Measurements from ENCODE around the gene EEPD1.
"Not testable (repeated sequence)": the region's sequence is repeated elsewhere in the genome, so short reads cannot be mapped to it uniquely, and the experiment has no call there.

EEPD1 gene

DNA sequence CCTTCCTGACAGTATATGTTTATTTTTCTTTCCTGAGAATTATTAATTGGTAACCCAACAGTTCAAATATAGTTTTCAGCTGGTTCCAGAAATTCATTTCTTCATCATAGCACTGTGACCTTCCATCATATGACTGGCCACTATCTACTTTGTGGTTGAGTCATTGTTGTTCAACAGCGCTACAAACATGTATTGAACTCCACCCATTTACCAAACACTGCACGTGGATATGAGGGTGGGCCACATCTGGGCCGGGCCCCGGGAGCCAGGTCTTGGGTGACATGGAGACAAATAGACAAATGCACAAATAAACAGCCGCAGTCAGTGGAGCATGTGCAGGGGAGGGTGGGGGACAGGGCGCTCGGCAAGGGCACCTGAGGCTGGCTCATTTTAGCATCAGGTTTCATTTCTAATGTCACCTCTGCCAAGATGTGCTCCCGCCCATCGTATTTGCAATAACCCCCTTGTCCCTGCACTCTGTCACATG, 24.0 kb upstream of the EEPD1 start:
- no peak for DNase-seq

DNA sequence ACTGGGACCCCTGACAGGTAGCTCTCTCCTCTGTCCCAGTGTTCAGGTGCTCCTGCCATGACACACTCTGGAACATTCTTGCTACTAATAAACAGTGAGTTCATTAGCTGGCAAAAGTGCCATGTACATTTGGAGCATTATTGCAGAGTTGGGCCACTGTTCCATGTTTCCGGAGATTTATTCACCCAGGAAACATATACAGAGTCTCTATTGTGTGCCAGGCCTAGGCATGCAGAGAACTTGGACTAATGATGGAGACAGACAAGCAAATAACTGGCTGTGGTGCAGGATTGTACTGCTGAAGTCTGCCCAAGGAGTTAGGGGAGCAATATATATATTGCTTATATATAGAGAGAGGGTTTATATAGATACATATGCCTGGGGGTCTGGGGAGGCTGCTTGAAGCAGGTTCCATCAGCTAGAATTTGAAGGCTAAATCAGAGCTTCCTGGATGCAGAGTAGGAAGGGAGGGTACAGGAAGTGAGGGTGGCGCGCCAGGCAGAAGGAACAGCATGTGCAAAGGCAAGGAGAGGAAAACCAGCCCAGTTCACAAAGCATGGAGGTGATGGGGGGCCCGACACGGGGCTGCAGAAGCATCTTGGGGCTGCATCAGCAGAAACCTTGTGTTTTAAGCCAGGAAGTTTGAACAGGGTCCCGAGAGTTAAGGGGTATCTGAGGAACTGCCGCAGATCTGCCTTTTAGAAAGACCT, 22.7 kb upstream of the EEPD1 start:
- no peak for DNase-seq

DNA sequence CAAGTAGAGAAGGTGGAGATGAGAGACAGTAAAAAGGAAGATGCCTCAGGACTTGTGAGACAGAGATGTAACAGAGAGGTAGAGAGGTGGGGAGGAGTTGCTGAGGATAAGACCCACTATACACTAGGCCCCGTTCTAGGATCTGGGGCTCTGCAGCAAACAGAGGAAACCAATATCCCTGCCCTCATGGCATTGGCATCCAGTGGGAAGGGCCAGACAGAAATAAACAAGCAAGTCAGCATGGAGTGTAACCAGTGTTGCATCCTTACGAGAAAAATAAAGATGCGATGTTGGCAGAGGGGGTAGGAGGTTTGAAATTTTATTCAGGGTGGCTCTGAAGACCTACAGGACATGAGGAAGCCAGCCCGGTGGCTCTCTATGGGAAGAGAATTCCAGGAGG, 22.0 kb upstream of the EEPD1 start:
- DNase-seq: no peak

DNA sequence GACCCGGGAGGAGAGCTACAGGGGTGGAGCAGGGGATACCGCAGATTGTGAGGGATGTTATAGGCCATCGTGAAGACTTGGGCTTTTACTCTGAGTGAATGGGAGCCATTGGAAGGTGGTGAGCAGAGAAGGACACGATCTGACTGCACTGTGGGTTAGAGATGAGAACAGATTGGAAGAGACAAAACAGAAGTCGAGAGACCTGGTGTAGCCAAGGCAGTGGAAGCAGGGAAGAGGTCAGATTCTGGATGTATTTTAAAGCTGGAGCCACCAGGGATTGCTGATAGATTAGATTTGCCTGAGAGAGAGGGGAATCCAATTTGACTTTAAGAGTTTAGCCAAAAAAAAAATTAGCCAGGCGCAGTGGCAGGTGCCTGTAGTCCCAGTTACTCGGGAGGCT, 21.6 kb upstream of the EEPD1 start:
- peak; percentile 69 for DNase-seq

DNA sequence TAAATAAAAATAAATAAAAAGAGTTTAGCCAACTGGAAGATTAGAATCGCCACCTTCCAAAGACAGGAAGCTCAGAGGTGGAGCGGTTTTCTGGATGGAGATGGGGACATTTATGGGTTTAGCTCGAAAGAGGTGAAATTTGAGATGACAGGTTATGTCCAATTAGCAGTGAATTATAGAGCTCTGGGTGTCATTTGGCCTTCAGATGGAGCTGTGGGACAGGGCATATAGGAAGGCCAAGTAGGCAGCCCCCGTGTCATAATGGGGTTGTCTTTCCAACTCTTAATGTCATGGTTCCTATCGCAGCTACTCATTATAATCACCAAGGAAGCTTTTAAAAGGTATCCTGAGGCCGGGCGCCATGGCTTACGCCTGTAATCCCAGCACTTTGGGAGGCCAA, 21.0 kb upstream of the EEPD1 start:
- DNase-seq: peak; percentile 25

DNA sequence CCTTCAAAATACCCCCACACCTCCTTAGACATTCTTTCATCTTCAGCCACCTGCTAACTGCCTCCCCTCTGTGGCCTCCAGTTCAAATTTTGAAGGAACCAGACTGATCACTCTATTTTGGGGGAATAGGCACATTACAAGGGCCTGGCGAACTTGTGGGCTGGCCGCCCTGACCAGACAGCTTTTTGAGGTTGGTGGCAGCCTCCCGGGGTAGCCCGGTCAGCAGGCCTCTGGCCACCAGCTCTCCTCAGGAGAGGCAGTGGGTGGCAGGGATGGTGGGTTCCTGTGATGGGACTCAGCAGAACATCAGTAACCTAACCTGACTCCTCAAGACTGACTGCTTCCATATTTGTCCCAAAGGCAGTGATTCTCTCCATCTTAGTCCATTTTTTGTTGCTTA, 17.4 kb upstream of the EEPD1 start:
- DNase-seq: no peak

DNA sequence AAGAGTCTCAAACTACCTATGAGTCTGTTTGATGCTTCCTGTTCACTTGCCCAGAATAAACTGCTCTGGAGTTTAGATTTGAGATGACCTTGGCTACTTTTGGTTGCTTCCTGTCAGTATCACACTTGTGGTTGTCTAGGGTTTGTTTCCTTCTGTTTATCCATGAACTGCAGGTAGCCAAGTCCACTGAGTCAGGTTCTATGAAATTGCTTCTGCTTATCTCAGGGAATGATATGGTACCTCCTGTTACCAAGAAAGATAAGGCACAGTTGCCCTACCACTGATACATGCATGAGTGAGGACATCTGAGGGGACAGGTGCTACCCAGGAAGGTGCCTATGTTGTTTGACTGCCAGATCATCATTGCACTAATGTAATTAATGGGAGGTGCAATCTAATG, 15.8 kb upstream of the EEPD1 start:
- no peak for DNase-seq

DNA sequence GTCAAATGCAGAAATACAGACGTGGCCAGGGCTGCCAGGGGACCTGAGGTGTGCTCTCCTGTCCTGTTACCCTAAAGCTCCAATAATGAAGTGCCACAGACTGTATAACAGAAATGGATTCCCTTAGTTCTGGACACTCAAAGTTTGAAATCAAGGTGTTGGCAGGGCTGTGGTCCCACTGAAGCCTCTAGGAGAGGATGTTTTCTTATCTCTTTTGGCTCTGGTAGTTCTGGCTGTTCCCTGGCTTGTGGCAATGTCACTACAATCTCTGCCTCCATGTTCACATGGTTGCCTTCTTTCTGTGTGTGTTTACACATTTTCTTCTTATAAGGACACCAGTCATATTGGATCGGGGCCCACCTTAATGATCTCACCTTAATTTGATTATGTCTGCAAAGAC, 15.3 kb upstream of the EEPD1 start:
- DNase-seq: no peak

DNA sequence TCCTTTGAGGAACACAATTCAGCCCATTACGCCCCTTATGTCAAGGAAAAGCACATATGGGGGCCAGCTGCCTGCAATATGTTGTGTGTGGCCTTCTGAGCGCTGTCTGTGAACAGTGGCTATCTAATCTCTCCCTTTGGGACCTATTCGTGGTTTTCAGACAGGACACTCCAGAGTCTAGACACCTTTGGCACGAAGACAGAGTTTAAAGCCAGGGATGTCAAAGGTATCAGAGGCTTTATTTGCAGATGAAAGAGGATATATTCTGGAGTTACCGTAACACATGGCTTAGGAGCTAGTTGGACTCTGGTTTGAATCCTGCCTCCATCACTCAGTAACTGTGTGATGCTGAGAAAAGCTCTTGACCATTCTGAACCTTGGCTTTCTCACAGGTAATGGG, 14.8 kb upstream of the EEPD1 start:
- DNase-seq: peak; percentile 29

DNA sequence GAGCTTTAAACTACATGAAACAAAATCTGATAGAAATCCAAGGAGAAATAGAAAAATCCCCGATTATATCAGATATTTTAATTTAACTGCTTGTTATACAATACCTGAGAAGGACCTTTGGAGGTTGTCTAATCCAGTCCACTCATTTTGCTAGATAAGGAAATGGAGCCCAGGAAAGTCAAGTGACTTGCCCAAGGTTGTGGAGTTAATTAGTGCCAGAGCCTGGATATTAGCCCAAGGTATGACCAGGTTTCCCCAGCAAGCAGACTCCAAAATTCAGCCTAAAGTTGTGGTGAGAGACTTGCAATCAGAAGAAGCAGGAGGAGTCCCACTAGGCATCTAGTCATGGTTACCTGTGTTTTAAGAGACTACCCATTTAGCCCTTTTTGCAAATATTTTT, 11.7 kb upstream of the EEPD1 start:
- no peak for DNase-seq

DNA sequence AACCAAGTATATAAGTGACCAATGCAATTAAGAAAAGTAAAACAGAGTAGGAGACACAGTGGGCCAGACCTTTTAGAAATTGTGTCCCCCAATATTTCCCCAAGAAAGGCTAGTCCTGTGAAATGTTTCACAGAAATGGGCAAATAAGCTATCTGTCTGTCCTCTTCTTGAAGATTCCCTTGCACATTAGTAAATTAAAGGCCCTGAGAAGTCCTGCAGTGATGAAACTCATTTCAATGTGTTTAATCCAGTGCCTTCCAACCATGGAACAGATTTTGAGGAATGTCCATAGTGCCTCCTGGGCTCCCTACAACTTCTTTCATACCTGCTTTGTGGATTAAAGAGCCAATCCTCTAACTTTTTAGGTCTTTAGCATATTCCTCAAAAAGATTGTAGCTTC, 11.2 kb upstream of the EEPD1 start:
- no peak for DNase-seq

DNA sequence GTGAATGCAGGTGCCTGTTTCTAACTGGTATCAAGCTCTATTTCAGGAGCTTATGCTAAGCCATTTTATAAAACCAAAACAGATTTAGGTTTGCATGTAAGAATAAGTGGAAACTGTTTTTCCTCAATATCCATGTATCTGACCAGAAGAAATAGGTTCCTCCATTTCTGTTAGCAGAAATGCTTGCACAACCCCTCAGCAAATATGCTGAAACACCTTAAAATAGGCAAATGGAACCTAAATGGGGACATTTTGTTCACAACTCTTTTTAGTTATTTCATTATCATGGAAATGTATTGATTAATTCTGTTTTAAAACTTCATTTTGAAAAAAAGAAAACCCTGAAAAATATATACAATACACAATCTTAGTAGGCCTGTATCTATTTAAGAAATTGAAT, 8.9 kb upstream of the EEPD1 start:
- no peak for DNase-seq

DNA sequence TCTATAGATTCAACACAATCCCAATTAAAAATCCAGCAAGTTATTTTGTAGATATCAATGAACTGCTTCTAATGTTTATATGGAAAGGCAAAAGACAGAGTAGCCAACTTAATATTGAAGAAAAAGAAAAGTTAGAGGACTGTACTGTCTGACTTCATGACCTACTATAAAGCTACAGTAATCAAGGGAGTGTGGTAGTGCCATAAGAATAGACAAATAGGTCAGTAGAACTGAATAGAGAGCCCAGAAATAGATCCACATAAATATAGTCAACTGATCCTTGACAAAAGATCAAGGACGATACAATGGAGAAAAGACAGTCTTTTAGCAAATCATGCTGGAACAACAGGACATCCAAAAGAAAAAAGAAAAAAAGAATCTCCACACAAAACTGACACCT, 7.4 kb upstream of the EEPD1 start:
- DNase-seq: no peak

DNA sequence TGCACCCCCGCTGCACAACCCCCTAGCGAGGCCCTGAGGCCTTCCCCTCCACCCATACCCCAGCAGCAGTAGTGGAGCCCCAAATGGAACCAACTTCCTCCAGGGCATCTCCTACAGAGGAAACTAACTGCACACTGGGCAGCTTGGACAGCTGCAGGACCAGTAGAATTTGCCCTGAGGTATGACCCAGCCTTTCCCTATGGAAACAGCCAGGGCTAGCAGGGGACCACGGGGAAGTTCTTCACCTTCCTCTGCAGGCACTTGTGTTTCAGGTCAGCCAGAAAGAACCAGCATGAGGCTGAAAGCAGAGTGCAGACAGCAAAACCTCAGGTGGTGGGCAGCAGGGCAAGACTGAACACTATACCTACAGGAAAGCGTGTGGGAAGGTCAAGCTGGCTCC, 5.7 kb upstream of the EEPD1 start:
- DNase-seq: no peak

DNA sequence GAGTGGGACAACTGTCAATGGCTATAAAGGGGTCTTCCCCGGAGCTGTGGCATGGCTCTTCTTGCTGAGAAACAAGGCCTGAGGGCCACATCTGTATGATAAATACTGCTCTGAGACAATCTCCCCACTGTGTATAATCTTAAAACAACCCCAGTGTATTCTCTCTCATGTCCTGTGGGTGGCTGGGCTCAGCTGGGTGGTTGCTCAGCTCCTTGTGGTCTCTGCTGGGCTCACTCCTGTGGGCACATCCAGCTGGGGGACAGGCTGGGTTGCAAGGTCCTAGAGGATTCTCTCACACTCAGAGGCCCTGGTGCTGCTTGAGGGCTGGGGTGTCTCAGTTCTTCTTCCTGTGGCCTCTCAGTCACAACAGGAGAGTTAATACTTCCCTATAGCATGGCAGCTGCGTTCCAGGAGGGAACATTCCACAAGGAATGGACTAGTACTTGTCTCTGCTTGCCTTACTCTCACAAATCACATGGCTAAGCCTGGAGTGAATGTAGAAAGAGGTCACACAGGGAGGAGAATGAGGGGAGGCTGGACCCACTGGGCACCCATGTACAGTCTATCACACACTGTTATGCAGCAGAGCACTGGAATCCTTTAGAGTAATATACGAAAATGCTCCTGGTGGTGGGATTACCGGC, 4.5 kb upstream of the EEPD1 start:
- DNase-seq: no peak

DNA sequence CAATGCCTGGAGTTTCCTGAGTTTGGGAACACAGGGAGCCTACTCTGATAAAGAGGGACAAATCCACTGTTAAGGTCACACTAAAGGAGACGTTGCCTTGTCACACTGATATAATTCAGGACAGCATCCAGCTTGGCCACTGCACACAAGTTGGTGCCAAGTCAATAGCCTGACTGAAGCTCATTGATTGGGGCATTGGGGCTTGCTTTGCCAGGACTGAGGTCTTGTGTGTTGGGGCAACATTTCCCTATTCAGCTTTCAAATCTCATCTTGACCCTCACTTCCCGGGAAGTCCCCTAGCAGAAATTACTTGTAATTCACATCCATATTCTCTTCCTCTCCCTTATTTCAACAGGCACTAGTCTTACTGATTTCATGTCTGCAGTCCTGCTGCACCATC, 3.8 kb upstream of the EEPD1 start:
- not testable (repeated sequence) for DNase-seq

DNA sequence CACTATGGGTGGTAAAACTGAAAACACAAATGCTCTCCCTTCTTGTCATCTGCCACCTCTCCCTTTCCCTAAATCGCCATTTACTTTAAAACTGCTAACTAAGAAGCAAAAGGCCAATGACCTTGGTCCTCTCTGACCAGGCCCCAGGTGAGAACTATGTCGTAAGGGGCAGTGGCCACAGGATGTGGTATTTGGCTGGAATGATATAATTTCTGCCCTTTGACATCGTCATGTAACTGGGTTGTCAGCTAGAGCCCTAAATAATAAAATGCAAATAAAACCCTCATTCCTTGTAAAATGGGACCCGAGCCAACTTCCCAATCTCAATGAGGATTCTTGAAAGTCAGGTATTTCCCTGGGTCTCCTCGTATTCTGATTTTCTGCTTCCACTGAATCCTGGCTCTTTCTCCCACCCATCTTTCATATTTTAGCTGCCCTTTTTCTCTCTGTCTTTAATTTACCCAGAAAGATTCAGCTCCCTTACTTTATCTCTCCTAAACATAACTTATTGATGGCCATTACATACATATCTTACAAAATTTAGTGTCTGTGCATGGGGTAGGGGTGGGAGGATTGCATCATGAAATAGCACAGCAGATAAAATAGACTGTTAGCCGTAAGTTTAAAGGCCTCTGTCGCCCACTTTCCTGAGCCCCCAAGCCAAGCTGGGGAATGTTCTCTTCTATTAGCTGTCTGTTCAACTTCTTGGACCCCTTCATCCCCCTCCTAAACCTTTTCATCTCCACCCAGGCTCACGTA, 3.2 kb upstream of the EEPD1 start:
- no peak for DNase-seq

DNA sequence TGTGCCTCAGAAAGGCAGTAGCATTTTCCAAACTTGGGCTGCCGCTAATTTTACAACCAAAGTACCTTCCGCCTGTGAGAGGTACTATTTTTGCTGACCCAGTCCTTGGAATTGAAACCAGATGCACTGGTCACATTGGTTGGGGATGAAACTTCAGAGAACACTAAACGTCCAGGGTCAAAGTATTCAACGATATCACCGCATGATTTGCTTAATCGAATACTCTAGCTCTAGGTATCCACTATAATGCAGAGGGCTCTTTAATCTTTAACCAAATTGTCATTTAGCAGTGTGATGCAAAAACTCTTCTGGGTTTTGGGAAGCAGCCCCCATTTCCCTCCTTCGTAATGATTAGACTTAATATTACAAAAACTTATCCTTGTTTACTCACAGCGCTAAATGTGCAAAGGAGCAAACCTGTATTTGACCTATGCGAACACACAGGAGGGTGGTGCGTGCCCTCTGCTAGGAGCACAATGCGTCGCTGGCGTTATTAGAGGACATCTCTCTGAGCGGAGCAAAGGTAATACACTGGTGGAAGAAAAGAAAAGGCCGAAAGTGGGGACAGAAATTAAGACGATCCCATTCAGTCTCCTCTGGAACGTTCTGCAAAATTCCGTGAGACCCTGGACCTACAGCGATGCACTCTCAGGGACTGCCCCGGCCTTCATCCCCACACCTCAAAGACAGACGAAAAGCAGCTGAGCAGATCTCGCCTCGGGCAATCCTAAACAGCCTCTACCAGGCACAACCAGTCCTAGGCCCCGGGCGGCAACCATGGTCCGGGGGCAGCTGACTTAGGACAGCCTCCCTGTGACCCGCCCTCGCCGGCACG, 916 bp upstream of the EEPD1 start:
- DNase-seq: peak; percentile 40

DNA sequence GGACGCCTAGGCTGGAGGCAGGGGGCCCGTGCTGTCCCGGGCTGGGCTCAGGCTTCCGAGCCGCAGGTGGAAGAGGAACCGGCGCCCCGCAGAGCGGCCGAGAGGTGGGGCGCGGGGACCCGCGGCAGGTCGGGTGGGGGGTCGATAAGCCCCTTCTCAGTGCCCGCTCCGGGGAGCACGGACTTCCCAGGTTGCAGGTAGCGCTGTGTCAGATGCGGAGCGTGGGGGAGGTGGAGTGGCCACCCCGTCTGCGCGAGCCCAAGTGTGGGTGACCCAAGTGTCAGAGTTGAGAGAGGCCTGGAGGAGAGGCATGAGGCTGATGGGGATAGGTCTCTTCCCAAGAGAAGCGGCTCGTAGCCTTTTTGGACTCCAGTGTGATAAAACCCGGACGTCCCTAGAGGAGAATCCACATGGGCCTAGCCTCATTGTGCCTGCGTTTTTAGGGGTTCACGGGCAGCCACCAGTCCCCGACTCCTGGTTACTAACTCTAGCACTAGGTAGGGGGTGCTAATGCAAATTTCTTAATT, 580 bp downstream of the EEPD1 start:
- peak; percentile 41 for DNase-seq

DNA sequence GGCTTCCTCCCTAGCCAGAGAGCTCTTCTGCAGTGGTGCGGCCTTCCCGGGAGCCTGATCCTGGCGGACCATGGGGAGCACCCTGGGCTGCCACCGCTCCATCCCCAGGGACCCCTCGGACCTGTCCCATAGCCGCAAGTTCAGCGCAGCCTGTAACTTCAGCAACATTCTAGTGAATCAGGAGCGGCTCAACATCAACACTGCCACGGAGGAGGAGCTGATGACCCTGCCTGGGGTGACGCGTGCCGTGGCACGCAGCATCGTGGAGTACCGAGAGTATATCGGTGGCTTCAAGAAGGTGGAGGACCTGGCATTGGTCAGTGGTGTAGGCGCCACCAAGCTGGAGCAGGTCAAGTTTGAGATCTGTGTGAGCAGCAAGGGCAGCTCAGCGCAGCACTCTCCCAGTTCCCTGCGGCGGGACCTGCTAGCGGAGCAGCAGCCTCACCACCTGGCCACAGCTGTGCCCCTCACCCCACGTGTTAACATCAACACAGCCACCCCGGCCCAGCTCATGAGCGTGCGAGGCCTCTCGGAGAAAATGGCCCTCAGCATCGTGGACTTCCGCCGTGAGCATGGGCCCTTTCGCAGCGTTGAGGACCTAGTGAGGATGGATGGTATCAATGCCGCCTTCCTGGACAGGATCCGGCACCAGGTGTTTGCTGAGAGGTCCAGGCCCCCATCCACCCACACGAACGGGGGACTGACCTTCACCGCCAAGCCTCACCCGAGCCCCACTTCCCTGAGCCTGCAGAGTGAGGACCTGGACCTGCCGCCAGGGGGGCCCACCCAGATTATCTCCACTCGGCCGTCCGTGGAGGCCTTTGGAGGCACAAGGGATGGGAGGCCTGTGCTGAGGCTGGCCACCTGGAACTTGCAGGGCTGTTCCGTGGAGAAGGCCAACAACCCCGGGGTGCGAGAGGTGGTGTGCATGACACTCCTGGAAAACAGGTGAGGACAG, 1.5 kb downstream of the EEPD1 start:
- DNase-seq: no peak

DNA sequence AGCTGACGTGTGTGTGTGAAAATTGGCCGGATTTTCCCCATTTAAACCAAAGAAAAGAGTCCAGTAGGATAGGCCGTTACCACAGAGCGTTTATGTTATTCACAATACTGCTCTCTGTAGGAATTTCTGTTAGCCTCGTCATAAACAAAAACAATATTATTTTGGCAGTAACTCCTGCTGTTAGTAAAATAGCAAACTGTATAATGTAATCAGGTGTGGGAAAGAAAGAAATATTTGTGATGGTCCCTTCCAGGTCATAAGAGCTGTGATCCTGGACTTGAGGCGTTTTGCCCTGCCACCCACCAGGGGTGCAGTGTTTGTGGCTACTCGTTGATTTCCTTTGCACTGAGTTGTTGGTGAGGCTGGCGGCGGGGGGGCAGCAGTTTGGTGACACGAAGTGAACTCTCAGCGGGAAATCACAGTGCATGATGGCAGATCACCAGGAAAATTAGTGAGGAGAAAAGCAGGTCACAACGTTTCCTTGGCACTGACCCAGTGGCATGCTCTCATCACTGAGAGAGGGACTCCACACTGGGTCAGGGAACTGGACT, 2.8 kb downstream of the EEPD1 start:
- DNase-seq: peak; percentile 9

All from NCI-H82 (cell line).